ENCODE data around the gene MGAT4B. TPM values are rescaled to one million over a fixed set of nuclear protein-coding genes. Genes with fewer than 3 reads are reported as not detected.

The MGAT4B gene
- total RNA-seq, 1 experiment from 2014 or later, result 36.9 TPM

GRCh38 chr5:179769796-179770195 is 36.9 kb downstream of the MGAT4B start:
- Histone ChIP-seq H2AFZ (ENCODE audit: low read length) (no peak overlapping the region), H3K9me2 (replicated peaks; ENCODE audit: insufficient read depth, low read length) (no peaks in the 10 kb centered on the region), H3K36me3 (ENCODE audit: insufficient read depth, low read length) (peaks cover 29% of the 10 kb centered on the region; the same call in 1 of the 2 replicates), H3K4me1 (ENCODE audit: low read length) (no peaks in the 10 kb centered on the region), H3K27ac (ENCODE audit: low read length) (no peak overlapping the region), H3K9ac (ENCODE audit: low read length) (no peak overlapping the region), H3K4me2 (ENCODE audit: low read depth, low read length, poor library complexity, severe bottlenecking) (no peak overlapping the region), H3K79me2 (ENCODE audit: low read length) (peaks cover 39% of the 10 kb centered on the region), H4K20me1 (ENCODE audit: insufficient read depth, low read depth, low read length) (peaks cover 12% of the 10 kb centered on the region; the same call in 1 of the 2 replicates), H3K27me3 (ENCODE audit: low read length) (no peaks in the 10 kb centered on the region), H3K4me3 (ENCODE audit: low read length) (no peak overlapping the region), H3K9me3 (ENCODE audit: low read length) (no peaks in the 10 kb centered on the region)
- no peak for DNase-seq

- Histone ChIP-seq H4K20me1 (ENCODE audit: insufficient read depth, low read depth, low read length) (peaks cover 12% of the 10 kb centered on the region; the same call in 1 of the 2 replicates), H3K9me3 (ENCODE audit: low read length) (no peaks in the 10 kb centered on the region), H3K27me3 (ENCODE audit: low read length) (no peaks in the 10 kb centered on the region), H3K9me2 (replicated peaks; ENCODE audit: insufficient read depth, low read length) (no peaks in the 10 kb centered on the region), H3K27ac (ENCODE audit: low read length) (no peak overlapping the region), H3K4me2 (ENCODE audit: low read depth, low read length, poor library complexity, severe bottlenecking) (no peak overlapping the region), H3K36me3 (ENCODE audit: insufficient read depth, low read length) (peaks cover 29% of the 10 kb centered on the region; the same call in 1 of the 2 replicates), H3K4me3 (ENCODE audit: low read length) (no peak overlapping the region), H3K4me1 (ENCODE audit: low read length) (no peaks in the 10 kb centered on the region), H2AFZ (ENCODE audit: low read length) (no peak overlapping the region), H3K9ac (ENCODE audit: low read length) (no peak overlapping the region), H3K79me2 (ENCODE audit: low read length) (peaks cover 40% of the 10 kb centered on the region)
- DNase-seq, result no peak
Observed at GRCh38 chr5:179769271-179769670, 37.4 kb downstream of the MGAT4B start.

GRCh38 chr5:179768326-179769085 is 38.2 kb downstream of the MGAT4B start:
- Histone ChIP-seq H3K36me3 (ENCODE audit: insufficient read depth, low read length) (peaks cover 29% of the 10 kb centered on the region; the same call in 1 of the 2 replicates), H3K9me3 (ENCODE audit: low read length) (no peaks in the 10 kb centered on the region), H4K20me1 (ENCODE audit: insufficient read depth, low read depth, low read length) (peaks cover 19% of the 10 kb centered on the region), H3K9me2 (replicated peaks; ENCODE audit: insufficient read depth, low read length) (no peaks in the 10 kb centered on the region), H3K9ac (ENCODE audit: low read length) (no peak overlapping the region), H3K79me2 (ENCODE audit: low read length) (peaks cover 48% of the 10 kb centered on the region), H3K27me3 (ENCODE audit: low read length) (no peaks in the 10 kb centered on the region), H3K27ac (ENCODE audit: low read length) (no peak overlapping the region), H3K4me1 (ENCODE audit: low read length) (peaks cover under 1% of the 10 kb centered on the region), H3K4me2 (ENCODE audit: low read depth, low read length, poor library complexity, severe bottlenecking) (no peak overlapping the region), H3K4me3 (ENCODE audit: low read length) (no peak overlapping the region), H2AFZ (ENCODE audit: low read length) (no peak overlapping the region)
- DNase-seq, result no peak

GRCh38 chr5:179767496-179768100 is 39.1 kb downstream of the MGAT4B start:
- Histone ChIP-seq H3K4me2 (ENCODE audit: low read depth, low read length, poor library complexity, severe bottlenecking) (no peak overlapping the region), H3K4me3 (ENCODE audit: low read length) (no peak overlapping the region), H3K27me3 (ENCODE audit: low read length) (no peaks in the 10 kb centered on the region), H3K4me1 (ENCODE audit: low read length) (peaks cover 10% of the 10 kb centered on the region), H2AFZ (ENCODE audit: low read length) (no peak overlapping the region), H4K20me1 (ENCODE audit: insufficient read depth, low read depth, low read length) (peaks cover 22% of the 10 kb centered on the region), H3K79me2 (ENCODE audit: low read length) (peaks cover 57% of the 10 kb centered on the region), H3K9me3 (ENCODE audit: low read length) (no peaks in the 10 kb centered on the region), H3K9ac (ENCODE audit: low read length) (no peak overlapping the region), H3K36me3 (ENCODE audit: insufficient read depth, low read length) (peaks cover 29% of the 10 kb centered on the region; the same call in 1 of the 2 replicates), H3K9me2 (replicated peaks; ENCODE audit: insufficient read depth, low read length) (no peaks in the 10 kb centered on the region), H3K27ac (ENCODE audit: low read length) (no peak overlapping the region)
- no peak for DNase-seq

GRCh38 chr5:179766726-179767455 is 39.8 kb downstream of the MGAT4B start:
- Histone ChIP-seq H3K4me2 (ENCODE audit: low read depth, low read length, poor library complexity, severe bottlenecking) (no peak overlapping the region), H3K36me3 (ENCODE audit: insufficient read depth, low read length) (peaks cover 26% of the 10 kb centered on the region; the same call in 1 of the 2 replicates), H4K20me1 (ENCODE audit: insufficient read depth, low read depth, low read length) (peaks cover 22% of the 10 kb centered on the region), H3K27ac (ENCODE audit: low read length) (no peak overlapping the region), H3K9me2 (replicated peaks; ENCODE audit: insufficient read depth, low read length) (no peaks in the 10 kb centered on the region), H3K79me2 (ENCODE audit: low read length) (peaks cover 64% of the 10 kb centered on the region), H3K9me3 (ENCODE audit: low read length) (no peaks in the 10 kb centered on the region), H3K4me3 (ENCODE audit: low read length) (no peak overlapping the region), H3K27me3 (ENCODE audit: low read length) (no peaks in the 10 kb centered on the region), H3K4me1 (ENCODE audit: low read length) (peaks cover 17% of the 10 kb centered on the region), H2AFZ (ENCODE audit: low read length) (no peak overlapping the region), H3K9ac (ENCODE audit: low read length) (no peak overlapping the region)
- no peak for DNase-seq

GRCh38 chr5:179766021-179766725 is 40.5 kb downstream of the MGAT4B start:
- Histone ChIP-seq H3K27me3 (ENCODE audit: low read length) (no peaks in the 10 kb centered on the region), H3K4me2 (ENCODE audit: low read depth, low read length, poor library complexity, severe bottlenecking) (no peak overlapping the region), H3K4me1 (ENCODE audit: low read length) (peaks cover 22% of the 10 kb centered on the region), H3K9me3 (ENCODE audit: low read length) (no peaks in the 10 kb centered on the region), H3K27ac (ENCODE audit: low read length) (no peak overlapping the region), H4K20me1 (ENCODE audit: insufficient read depth, low read depth, low read length) (peaks cover 22% of the 10 kb centered on the region), H3K9me2 (replicated peaks; ENCODE audit: insufficient read depth, low read length) (no peaks in the 10 kb centered on the region), H3K9ac (ENCODE audit: low read length) (no peak overlapping the region), H3K4me3 (ENCODE audit: low read length) (no peak overlapping the region), H3K79me2 (ENCODE audit: low read length) (peaks cover 69% of the 10 kb centered on the region), H3K36me3 (ENCODE audit: insufficient read depth, low read length) (peaks cover 24% of the 10 kb centered on the region; the same call in 1 of the 2 replicates), H2AFZ (ENCODE audit: low read length) (no peak overlapping the region)
- no peak for DNase-seq

- H3K9ac ChIP-seq (ENCODE audit: low read length), result no peak overlapping the region
- no peaks in the 10 kb centered on the region for H3K9me2 ChIP-seq (replicated peaks; ENCODE audit: insufficient read depth, low read length)
- no peak overlapping the region for H3K4me3 ChIP-seq (ENCODE audit: low read length)
- H3K9me3 ChIP-seq (ENCODE audit: low read length), result no peaks in the 10 kb centered on the region
- no peak overlapping the region for H3K4me2 ChIP-seq (ENCODE audit: low read depth, low read length, poor library complexity, severe bottlenecking)
- H3K36me3 ChIP-seq (ENCODE audit: insufficient read depth, low read length), result peaks cover 17% of the 10 kb centered on the region; the same call in 1 of the 2 replicates
- peaks cover 23% of the 10 kb centered on the region for H3K4me1 ChIP-seq (ENCODE audit: low read length)
- no peak overlapping the region for H2AFZ ChIP-seq (ENCODE audit: low read length)
- peaks cover 74% of the 10 kb centered on the region for H3K79me2 ChIP-seq (ENCODE audit: low read length)
- no peak for DNase-seq
- H4K20me1 ChIP-seq (ENCODE audit: insufficient read depth, low read depth, low read length), result peaks cover 22% of the 10 kb centered on the region
- H3K27me3 ChIP-seq (ENCODE audit: low read length), result no peaks in the 10 kb centered on the region
- H3K27ac ChIP-seq (ENCODE audit: low read length), result no peak overlapping the region
Observed at GRCh38 chr5:179765400-179765799, 41.3 kb downstream of the MGAT4B start.

All from Karpas-422 (cell line).